ENCODE results near the gene LRPPRC. TPM values are rescaled to one million over a fixed set of nuclear protein-coding genes. Genes with fewer than 3 reads are reported as not detected.
A peak's percentile ranks its signal among the peaks of the same experiment; 100 is the strongest.

LRPPRC gene
- total RNA-seq, 1 donor from 2014 or later: 56.1 TPM

- Histone ChIP-seq H3K36me3 (no peaks in the 10 kb centered on the region), H3K9me3 (no peaks in the 10 kb centered on the region), H3K27ac (no peak within 1 kb of the TSS), H3K4me3 (no peak within 1 kb of the TSS), H3K4me1 (no peaks in the 10 kb centered on the region), H3K27me3 (no peaks in the 10 kb centered on the region)
- DNase-seq (no peak), ATAC-seq (peak; percentile 22)
- intact Hi-C loops (cut with DNase I): no loop called here
- no peak for TF ChIP-seq CTCF (IDR thresholded peaks at IDR 0.05)
Observed at GRCh38 chr2:43838560-43839267, 157.1 kb downstream of the LRPPRC start, which contains the start of the genes ABCG5 and ABCG8. ABCG5 (minus strand) TSS chr2:43838839; CDS start chr2:43838679, 160 bp downstream. ABCG8 (plus strand) TSS chr2:43838971; CDS start chr2:43839054, 83 bp downstream.

GRCh38 chr2:43837831-43838559 lies 157.8 kb downstream of the LRPPRC start:
- intact Hi-C loops (cut with DNase I): no loop called here
- DNase-seq (no peak), ATAC-seq (peak; percentile 11)
- Histone ChIP-seq H3K27me3 (no peaks in the 10 kb centered on the region), H3K9me3 (no peaks in the 10 kb centered on the region), H3K36me3 (no peaks in the 10 kb centered on the region), H3K4me3 (no peak overlapping the region), H3K4me1 (no peaks in the 10 kb centered on the region), H3K27ac (no peak overlapping the region)
- TF ChIP-seq CTCF (IDR thresholded peaks at IDR 0.05): no peak

- no peak for TF ChIP-seq CTCF (IDR thresholded peaks at IDR 0.05)
- Histone ChIP-seq H3K27me3 (peaks cover 7% of the 10 kb centered on the region), H3K27ac (no peak overlapping the region), H3K4me1 (no peaks in the 10 kb centered on the region), H3K36me3 (no peaks in the 10 kb centered on the region), H3K9me3 (no peaks in the 10 kb centered on the region), H3K4me3 (no peak overlapping the region)
- ATAC-seq (no peak), DNase-seq (no peak)
- intact Hi-C loops (cut with DNase I): no loop called here
Observed at GRCh38 chr2:43837033-43837432, 158.8 kb downstream of the LRPPRC start.

Other genes with a start within 250 kb of the LRPPRC start
- 22.4 TPM for gene DYNC2LI1, start 221.9 kb downstream of the LRPPRC start, total RNA-seq
- gene ABCG5, start 157.2 kb downstream of the LRPPRC start, total RNA-seq: not detected
- not detected for gene ABCG8, start 157.0 kb downstream of the LRPPRC start, total RNA-seq
- 45.8 TPM for gene PPM1B, start 172.9 kb upstream of the LRPPRC start, total RNA-seq

Data from upper lobe of right lung (tissue), 1 donor.